Measurements from ENCODE around the gene GTPBP2.
"Not testable (repeated sequence)": the region's sequence is repeated elsewhere in the genome, so short reads cannot be mapped to it uniquely, and the experiment has no call there.

The GTPBP2 gene

DNA sequence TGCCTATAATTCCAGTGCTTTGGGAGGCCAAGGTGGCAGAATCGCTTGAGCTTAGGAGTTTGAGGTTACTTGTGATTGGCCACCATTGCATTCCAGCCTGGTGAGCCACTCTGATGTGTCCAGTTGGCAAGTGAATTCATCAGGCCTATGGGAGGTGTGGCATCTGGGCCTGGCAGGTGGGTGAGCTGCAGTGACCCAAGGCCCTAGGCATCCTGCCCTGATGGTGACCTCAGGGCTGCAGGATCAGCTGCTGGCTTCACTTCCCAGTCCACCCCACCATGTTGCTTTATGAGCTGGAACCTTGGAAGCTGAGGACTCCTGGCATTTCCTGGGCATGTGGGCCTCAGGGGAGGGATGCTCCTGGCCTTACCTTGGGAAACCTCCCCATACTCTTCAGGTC is 36.3 kb upstream of the GTPBP2 start:
- H2AFZ ChIP-seq (ENCODE audit: low read depth, low read length, severe bottlenecking) = no peak overlapping the region
- H3F3A ChIP-seq (ENCODE audit: insufficient read depth) = no peaks in the 10 kb centered on the region

DNA sequence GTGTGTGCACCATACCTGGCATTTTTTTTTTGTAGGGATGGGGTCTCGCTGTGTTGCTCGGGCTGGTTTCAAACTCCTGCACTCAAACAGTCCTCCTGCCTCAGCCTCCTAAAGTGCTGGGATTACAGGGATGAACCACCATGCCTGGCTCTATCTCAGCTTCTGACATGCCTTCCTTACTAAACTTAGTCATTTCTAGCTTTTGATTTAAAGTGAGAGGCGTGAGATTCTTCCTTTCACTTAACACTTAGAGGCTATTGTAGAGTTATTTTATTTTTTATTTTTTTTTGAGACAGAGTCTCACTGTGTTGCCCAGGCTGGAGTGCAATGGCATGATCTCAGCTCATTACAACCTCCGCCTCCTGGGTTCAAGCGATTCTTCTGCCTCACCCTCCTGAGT is 33.9 kb upstream of the GTPBP2 start:
- H3K4me2 ChIP-seq (ENCODE audit: low read depth, low read length, poor library complexity, severe bottlenecking); H3K27ac ChIP-seq (ENCODE audit: low read depth, low read length); H3K36me3 ChIP-seq (ENCODE audit: low read length); H3K79me2 ChIP-seq (ENCODE audit: insufficient read depth, low read length); H3K27me3 ChIP-seq (ENCODE audit: low read length); H3K4me3 ChIP-seq (ENCODE audit: insufficient read depth, low read length, poor library complexity, severe bottlenecking); H3K9me3 ChIP-seq (ENCODE audit: insufficient read depth, low read length); H3K9me2 ChIP-seq (replicated peaks; ENCODE audit: insufficient read depth, low read length); H4K20me1 ChIP-seq (ENCODE audit: low read depth, low read length); H2AFZ ChIP-seq (ENCODE audit: low read depth, low read length, severe bottlenecking); H3K9ac ChIP-seq (ENCODE audit: low read length); H3F3A ChIP-seq (ENCODE audit: insufficient read depth): not testable (repeated sequence)

More for the DNA sequence above, 36.3 kb upstream of the GTPBP2 start:
- no peak overlapping the region for H3K9ac ChIP-seq (ENCODE audit: low read length)
- H3K36me3 ChIP-seq (ENCODE audit: low read length) = no peaks in the 10 kb centered on the region
- no peak overlapping the region for H3K4me2 ChIP-seq (ENCODE audit: low read depth, low read length, poor library complexity, severe bottlenecking)
- no peaks in the 10 kb centered on the region for H3K27me3 ChIP-seq (ENCODE audit: low read length)
- H3K9me2 ChIP-seq (replicated peaks; ENCODE audit: insufficient read depth, low read length) = no peaks in the 10 kb centered on the region
- H3K79me2 ChIP-seq (ENCODE audit: insufficient read depth, low read length) = no peaks in the 10 kb centered on the region
- TF ChIP-seq, protein P1, sequence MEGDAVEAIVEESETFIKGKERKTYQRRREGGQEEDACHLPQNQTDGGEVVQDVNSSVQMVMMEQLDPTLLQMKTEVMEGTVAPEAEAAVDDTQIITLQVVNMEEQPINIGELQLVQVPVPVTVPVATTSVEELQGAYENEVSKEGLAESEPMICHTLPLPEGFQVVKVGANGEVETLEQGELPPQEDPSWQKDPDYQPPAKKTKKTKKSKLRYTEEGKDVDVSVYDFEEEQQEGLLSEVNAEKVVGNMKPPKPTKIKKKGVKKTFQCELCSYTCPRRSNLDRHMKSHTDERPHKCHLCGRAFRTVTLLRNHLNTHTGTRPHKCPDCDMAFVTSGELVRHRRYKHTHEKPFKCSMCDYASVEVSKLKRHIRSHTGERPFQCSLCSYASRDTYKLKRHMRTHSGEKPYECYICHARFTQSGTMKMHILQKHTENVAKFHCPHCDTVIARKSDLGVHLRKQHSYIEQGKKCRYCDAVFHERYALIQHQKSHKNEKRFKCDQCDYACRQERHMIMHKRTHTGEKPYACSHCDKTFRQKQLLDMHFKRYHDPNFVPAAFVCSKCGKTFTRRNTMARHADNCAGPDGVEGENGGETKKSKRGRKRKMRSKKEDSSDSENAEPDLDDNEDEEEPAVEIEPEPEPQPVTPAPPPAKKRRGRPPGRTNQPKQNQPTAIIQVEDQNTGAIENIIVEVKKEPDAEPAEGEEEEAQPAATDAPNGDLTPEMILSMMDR (IDR thresholded peaks at IDR 0.05; ENCODE audit: insufficient read depth, low read length, poor library complexity, severe bottlenecking) = no peak
- TF ChIP-seq EZH2phosphoT487 (conservative IDR thresholded peaks at IDR 0.05; ENCODE audit: low read length) = no peak
- H3K9me3 ChIP-seq (ENCODE audit: insufficient read depth, low read length) = no peaks in the 10 kb centered on the region
- H4K20me1 ChIP-seq (ENCODE audit: low read depth, low read length) = no peaks in the 10 kb centered on the region
- H3K27ac ChIP-seq (ENCODE audit: low read depth, low read length) = no peak overlapping the region
- no peak overlapping the region for H3K4me3 ChIP-seq (ENCODE audit: insufficient read depth, low read length, poor library complexity, severe bottlenecking)

DNA sequence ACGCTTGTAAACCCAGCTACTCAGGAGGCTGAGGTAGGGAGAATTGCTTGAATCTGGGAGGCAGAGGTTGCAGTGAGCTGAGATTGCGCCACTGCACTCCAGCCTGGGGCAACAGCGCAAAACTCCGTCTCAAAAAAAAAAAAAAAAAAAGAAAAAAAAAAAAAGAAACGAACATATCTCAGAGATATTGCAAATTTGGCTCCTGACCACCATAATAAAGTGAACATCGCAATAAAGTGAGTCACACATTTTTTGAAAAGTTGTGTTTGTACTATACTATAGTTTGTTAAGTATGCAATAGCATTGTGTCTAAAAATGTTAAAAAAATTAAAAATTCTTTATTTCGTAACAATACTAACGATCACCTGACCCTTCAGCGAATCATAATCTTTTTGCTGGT is 29.1 kb upstream of the GTPBP2 start:
- Histone ChIP-seq H3K4me3 (ENCODE audit: insufficient read depth, low read length, poor library complexity, severe bottlenecking) (no peak overlapping the region), H3K79me2 (ENCODE audit: insufficient read depth, low read length) (no peaks in the 10 kb centered on the region), H3K27me3 (ENCODE audit: low read length) (no peaks in the 10 kb centered on the region), H3F3A (ENCODE audit: insufficient read depth) (no peaks in the 10 kb centered on the region), H2AFZ (ENCODE audit: low read depth, low read length, severe bottlenecking) (no peak overlapping the region), H3K9me3 (ENCODE audit: insufficient read depth, low read length) (no peaks in the 10 kb centered on the region), H3K9ac (ENCODE audit: low read length) (no peak overlapping the region), H3K27ac (ENCODE audit: low read depth, low read length) (no peak overlapping the region), H4K20me1 (ENCODE audit: low read depth, low read length) (no peaks in the 10 kb centered on the region), H3K4me2 (ENCODE audit: low read depth, low read length, poor library complexity, severe bottlenecking) (no peak overlapping the region), H3K36me3 (ENCODE audit: low read length) (no peaks in the 10 kb centered on the region), H3K9me2 (replicated peaks; ENCODE audit: insufficient read depth, low read length) (no peaks in the 10 kb centered on the region)
- TF ChIP-seq, protein P1 (IDR thresholded peaks at IDR 0.05; ENCODE audit: insufficient read depth, low read length, poor library complexity, severe bottlenecking) = no peak
- no peak for TF ChIP-seq EZH2phosphoT487 (conservative IDR thresholded peaks at IDR 0.05; ENCODE audit: low read length)

DNA sequence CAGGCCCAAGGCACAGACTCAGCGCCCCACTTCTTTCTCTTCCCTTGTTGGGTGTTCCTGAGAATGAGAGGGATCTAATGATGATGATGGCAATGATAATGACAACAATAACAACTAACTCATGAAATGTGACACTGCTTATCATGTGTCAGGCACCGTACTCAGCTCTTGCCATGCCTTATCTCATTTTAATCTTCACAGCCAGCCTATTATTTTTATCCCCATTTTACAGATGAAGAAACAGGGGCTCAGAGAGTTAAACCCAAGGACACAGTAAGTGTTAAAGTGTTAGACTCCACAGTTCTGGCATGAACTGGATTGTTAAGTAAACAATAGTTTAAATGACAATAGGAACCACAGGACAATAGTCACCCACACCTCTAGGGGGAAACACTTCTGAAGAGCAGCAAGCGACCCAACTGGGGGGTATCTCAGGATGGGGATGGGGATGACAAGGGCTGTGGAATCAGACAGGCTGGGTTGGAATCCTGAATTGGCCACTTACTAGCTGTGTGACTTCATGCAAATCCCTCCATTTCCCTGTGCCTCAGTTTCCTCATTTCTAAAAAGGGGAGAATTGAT is 28.2 kb upstream of the GTPBP2 start:
- Histone ChIP-seq H3K27ac (ENCODE audit: low read depth, low read length) (no peak overlapping the region), H3K27me3 (ENCODE audit: low read length) (no peaks in the 10 kb centered on the region), H3K4me2 (ENCODE audit: low read depth, low read length, poor library complexity, severe bottlenecking) (no peak overlapping the region), H3K36me3 (ENCODE audit: low read length) (no peaks in the 10 kb centered on the region), H3K4me3 (ENCODE audit: insufficient read depth, low read length, poor library complexity, severe bottlenecking) (no peak overlapping the region), H3K9me3 (ENCODE audit: insufficient read depth, low read length) (no peaks in the 10 kb centered on the region), H2AFZ (ENCODE audit: low read depth, low read length, severe bottlenecking) (no peak overlapping the region), H3K9ac (ENCODE audit: low read length) (no peak overlapping the region), H3K9me2 (replicated peaks; ENCODE audit: insufficient read depth, low read length) (no peaks in the 10 kb centered on the region), H3K79me2 (ENCODE audit: insufficient read depth, low read length) (no peaks in the 10 kb centered on the region), H4K20me1 (ENCODE audit: low read depth, low read length) (no peaks in the 10 kb centered on the region), H3F3A (ENCODE audit: insufficient read depth) (no peaks in the 10 kb centered on the region)
- TF ChIP-seq EZH2phosphoT487 (conservative IDR thresholded peaks at IDR 0.05; ENCODE audit: low read length) = no peak
- TF ChIP-seq, protein P1 (IDR thresholded peaks at IDR 0.05; ENCODE audit: insufficient read depth, low read length, poor library complexity, severe bottlenecking) = no peak

DNA sequence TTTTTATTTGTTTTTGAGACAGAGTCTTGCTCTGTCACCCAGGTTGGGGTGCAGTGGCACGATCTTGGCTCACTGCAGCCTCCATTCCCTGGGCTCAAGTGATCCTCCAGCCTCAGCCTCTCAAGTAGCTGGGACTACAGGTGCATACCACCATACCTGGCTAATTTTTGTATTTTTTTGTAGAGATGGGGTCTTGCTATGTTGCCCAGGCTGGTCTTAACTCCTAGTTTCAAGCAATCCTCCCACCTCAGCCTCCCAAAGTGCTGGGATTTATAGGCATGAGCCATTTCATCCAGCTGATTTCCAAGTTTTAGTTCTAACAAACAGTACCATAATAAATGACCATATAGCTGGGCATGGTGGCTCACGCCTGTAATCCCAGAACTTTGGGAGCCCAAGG is 23.8 kb upstream of the GTPBP2 start:
- not testable (repeated sequence) for H2AFZ ChIP-seq (ENCODE audit: low read depth, low read length, severe bottlenecking); H3K9me3 ChIP-seq (ENCODE audit: insufficient read depth, low read length); H3K4me2 ChIP-seq (ENCODE audit: low read depth, low read length, poor library complexity, severe bottlenecking); H3K36me3 ChIP-seq (ENCODE audit: low read length); H3K9me2 ChIP-seq (replicated peaks; ENCODE audit: insufficient read depth, low read length); H3K79me2 ChIP-seq (ENCODE audit: insufficient read depth, low read length); H3K27me3 ChIP-seq (ENCODE audit: low read length); H3K27ac ChIP-seq (ENCODE audit: low read depth, low read length); H3K9ac ChIP-seq (ENCODE audit: low read length); H3K4me3 ChIP-seq (ENCODE audit: insufficient read depth, low read length, poor library complexity, severe bottlenecking); H4K20me1 ChIP-seq (ENCODE audit: low read depth, low read length); H3F3A ChIP-seq (ENCODE audit: insufficient read depth)

Data from SU-DHL-6 (cell line).